ENCODE data around the gene USP21.

- TF ChIP-seq CTCF (IDR thresholded peaks at IDR 0.05): no peak
- no peak for TF ChIP-seq POLR2A (IDR thresholded peaks at IDR 0.05)
These were observed 15.6 kb downstream of the USP21 start for GRCh38 chr1:161174911-161175310.

Measured in heart left ventricle (tissue), 13 donors.